NOMO-1 (cell line): ENCODE results near the gene ZBTB49.

ENCODE experiments used
- DNase-seq, 2 experiments: peaks; one replicate each; lab custom pipeline; 2025; ENCODE audit not compliant: unreplicated experiment in 2 of 2; lab: John Stamatoyannopoulos, UW

Gene ZBTB49

GRCh38 chr4:4281787-4282186 is 8.3 kb upstream of the ZBTB49 start:
- no peak for DNase-seq

- no peak for DNase-seq
Observed at GRCh38 chr4:4284827-4285618, 5.0 kb upstream of the ZBTB49 start.

GRCh38 chr4:4288098-4288497 is 2.0 kb upstream of the ZBTB49 start:
- no peak for DNase-seq

- DNase-seq, result no peak
Observed at GRCh38 chr4:4289055-4289454, 996 bp upstream of the ZBTB49 start.

GRCh38 chr4:4289597-4289940 is 482 bp upstream of the ZBTB49 start:
- DNase-seq, result no peak

- DNase-seq, result no peak
Observed at GRCh38 chr4:4293279-4293678, 3.2 kb downstream of the ZBTB49 start.

- DNase-seq, result no peak
Observed at GRCh38 chr4:4296283-4296846, 6.3 kb downstream of the ZBTB49 start.

- no peak for DNase-seq
Observed at GRCh38 chr4:4299006-4299405, 9.0 kb downstream of the ZBTB49 start.

GRCh38 chr4:4302001-4302400 is 11.9 kb downstream of the ZBTB49 start:
- DNase-seq, result no peak

- no peak for DNase-seq
Observed at GRCh38 chr4:4302416-4302815, 12.4 kb downstream of the ZBTB49 start.

- DNase-seq, result no peak
Observed at GRCh38 chr4:4306920-4307319, 16.9 kb downstream of the ZBTB49 start.

GRCh38 chr4:4308800-4309441 is 18.9 kb downstream of the ZBTB49 start:
- DNase-seq, result no peak

GRCh38 chr4:4311193-4311592 is 21.1 kb downstream of the ZBTB49 start:
- no peak for DNase-seq

GRCh38 chr4:4315461-4316149 is 25.6 kb downstream of the ZBTB49 start:
- DNase-seq, result no peak

GRCh38 chr4:4316150-4316495 is 26.1 kb downstream of the ZBTB49 start:
- DNase-seq, result no peak

- no peak for DNase-seq
Observed at GRCh38 chr4:4317496-4318232, 27.6 kb downstream of the ZBTB49 start.

GRCh38 chr4:4320528-4320927 is 30.5 kb downstream of the ZBTB49 start:
- no peak for DNase-seq

- DNase-seq, result no peak
Observed at GRCh38 chr4:4320951-4321714, 31.1 kb downstream of the ZBTB49 start.

- DNase-seq, result no peak
Observed at GRCh38 chr4:4321951-4322688, 32.1 kb downstream of the ZBTB49 start.
